A549 (cell line): ENCODE results near the gene SNX27. TPM values are rescaled to one million over a fixed set of nuclear protein-coding genes. Genes with fewer than 3 reads are reported as not detected.

Experiments used
- ATAC-seq, 2 experiments: fragments of 200-7000 bp in 1 of 2; fragments of >200 bp in 1 of 2; cut with Nextera tagmentation in 1 of 2; cut with Tn5 transposase in 1 of 2; 3 replicates each; pipeline versions ENCODE4 v1.8.0 to v1.9.1; 2018 to 2020; ENCODE audit warnings: mild to moderate bottlenecking in 1 of 2, moderate library complexity in 1 of 2
- CTCF ChIA-PET: fragments of 300-600 bp; sonication (Branson Sonifier 250); formaldehyde crosslinking; extraction: SDS; loops from one replicate; lab custom pipeline; 2021; ENCODE audit warnings: antibody characterized with exemption, inconsistent platforms; lab: Yijun Ruan, JAX
- POLR2A ChIA-PET: fragments of 350-600 bp; formaldehyde crosslinking; extraction: SDS; loops from one replicate; lab custom pipeline; 2021; ENCODE audit warnings: antibody characterized with exemption, inconsistent platforms; lab: Yijun Ruan, JAX
- DNase-seq, 2 experiments: peaks; one replicate each; pipeline versions ENCODE4 v3.0.0 to v3.0.0-alpha.2; 2011 to 2016; ENCODE audit warnings: low read depth in 1 of 2, low spot score in 1 of 2
- FAIRE-seq: peaks from 2 replicates; lab custom pipeline; 2011; peaks lifted over from hg19 to GRCh38; lab: Jason Lieb, UNC
- H3K27ac ChIP-seq, 2 experiments: fragments of >200 bp; sonication (Bioruptor Twin); formaldehyde crosslinking; 3 replicates each; pipeline ENCODE4 v1.5.1; 2016 to 2017
- H3K4me1 ChIP-seq: fragments of >200 bp; sonication (Bioruptor Twin); formaldehyde crosslinking; 3 replicates; pipeline ENCODE4 v1.6.1; 2016
- H3K4me2 ChIP-seq: fragments of >200 bp; sonication (Bioruptor Twin); formaldehyde crosslinking; 3 replicates; pipeline ENCODE4 v1.6.1; 2016
- H3K4me3 ChIP-seq: fragments of >200 bp; sonication (Bioruptor Twin); formaldehyde crosslinking; 3 replicates; pipeline ENCODE4 v1.5.1; 2016
- H3K9me3 ChIP-seq: fragments of >200 bp; sonication (Bioruptor Twin); formaldehyde crosslinking; 3 replicates; pipeline ENCODE4 v1.6.1; 2016
- CBX2 ChIP-seq: fragments of 200-600 bp; sonication (generic); IDR thresholded peaks from 2 replicates; pipeline ENCODE4 v1.6.1; 2016; ENCODE audit warnings: low read depth, mild to moderate bottlenecking, borderline replicate concordance
- CEBPB ChIP-seq, 2 experiments: fragments of >200 bp in 1 of 2; sonication (Bioruptor Twin) in 1 of 2; formaldehyde crosslinking in 1 of 2; IDR thresholded peaks; 2 replicates each; pipeline ENCODE4 v1.6.1; 2012 to 2016
- CHD2 ChIP-seq: fragments of 150-350 bp; IDR thresholded peaks from 2 replicates; pipeline ENCODE4 v1.6.1; 2014; ENCODE audit warnings: low read length; ENCODE audit not compliant: partially characterized antibody
- CHD4 ChIP-seq: fragments of 200-600 bp; sonication (generic); IDR thresholded peaks from 2 replicates; pipeline ENCODE4 v1.6.1; 2016; ENCODE audit warnings: antibody characterized with exemption, mild to moderate bottlenecking, borderline replicate concordance
- E2F6 ChIP-seq: IDR thresholded peaks from 2 replicates; pipeline ENCODE4 v1.6.1; 2012; ENCODE audit warnings: low read depth, borderline replicate concordance
- ESRRA ChIP-seq: fragments of 150-350 bp; IDR thresholded peaks from 2 replicates; pipeline ENCODE4 v1.6.1; 2014; ENCODE audit warnings: mild to moderate bottlenecking, low read length, borderline replicate concordance
- FOSB ChIP-seq: fragments of 250-450 bp; sonication (Bioruptor Pico); IDR thresholded peaks from 2 replicates; pipeline ENCODE4 v1.5.0; 2020; ENCODE audit warnings: mild to moderate bottlenecking, moderate library complexity
- FOSL2 ChIP-seq, 2 experiments: fragments of 450-650 bp in 1 of 2; fragments of >200 bp in 1 of 2; sonication (Bioruptor Twin) in 1 of 2; formaldehyde crosslinking; IDR thresholded peaks; 2 replicates each; pipeline versions ENCODE4 v1.5.0 to v1.6.1; 2016 to 2020; ENCODE audit warnings: mild to moderate bottlenecking in 1 of 2, moderate library complexity in 1 of 2
- FOXS1 ChIP-seq: fragments of 250-450 bp; sonication (Bioruptor Pico); IDR thresholded peaks from 2 replicates; pipeline ENCODE4 v1.5.0; 2020; ENCODE audit warnings: mild to moderate bottlenecking, moderate library complexity
- HEYL ChIP-seq: fragments of 250-450 bp; sonication (Bioruptor Pico); IDR thresholded peaks from 2 replicates; pipeline ENCODE4 v1.8.0; 2021; ENCODE audit warnings: mild to moderate bottlenecking, moderate library complexity
- JUN ChIP-seq, 2 experiments: fragments of >200 bp; sonication (Bioruptor Twin); formaldehyde crosslinking; IDR thresholded peaks; 2 replicates in 1 of 2; 3 replicates in 1 of 2; pipeline ENCODE4 v1.6.1; 2016 to 2017
- JUNB ChIP-seq: fragments of >200 bp; sonication (Bioruptor Twin); formaldehyde crosslinking; IDR thresholded peaks from 2 replicates; pipeline ENCODE4 v1.6.1; 2016
- MAFK ChIP-seq: fragments of 450-650 bp; IDR thresholded peaks from 2 replicates; pipeline ENCODE4 v1.6.1; 2014; ENCODE audit not compliant: partially characterized antibody
- MAX ChIP-seq: IDR thresholded peaks from 2 replicates; pipeline ENCODE4 v1.6.1; 2012
- NR3C1 ChIP-seq: fragments of >200 bp; sonication (Bioruptor Twin); formaldehyde crosslinking; IDR thresholded peaks from 3 replicates; pipeline ENCODE4 v1.6.1; 2017
- POLR2AphosphoS2 ChIP-seq: conservative IDR thresholded peaks from 2 replicates; pipeline ENCODE4 v1.6.1; 2012; ENCODE audit warnings: low read length, improper control_type of control experiment, inconsistent platforms
- RARB ChIP-seq: fragments of 250-450 bp; sonication (Bioruptor Pico); IDR thresholded peaks from 2 replicates; pipeline ENCODE4 v1.8.0; 2021; ENCODE audit warnings: mild to moderate bottlenecking, moderate library complexity
- RCOR1 ChIP-seq: fragments of 150-350 bp; IDR thresholded peaks from 2 replicates; pipeline ENCODE4 v1.6.1; 2014; ENCODE audit warnings: antibody characterized with exemption, low read length, low read depth
- RFX5 ChIP-seq: fragments of 450-650 bp; IDR thresholded peaks from 2 replicates; pipeline ENCODE4 v1.7.1; 2014; ENCODE audit warnings: antibody characterized with exemption, mild to moderate bottlenecking, moderate library complexity
- SREBF2 ChIP-seq: fragments of 450-650 bp; IDR thresholded peaks from 2 replicates; pipeline ENCODE4 v1.6.1; 2014; ENCODE audit warnings: mild to moderate bottlenecking, moderate library complexity
- USF2 ChIP-seq: fragments of 450-650 bp; IDR thresholded peaks from 2 replicates; pipeline ENCODE4 v1.6.1; 2014; ENCODE audit warnings: antibody characterized with exemption
- ZNF302 ChIP-seq: fragments of 250-450 bp; sonication (Bioruptor Pico); IDR thresholded peaks from 2 replicates; pipeline ENCODE4 v1.9.0; 2021; ENCODE audit warnings: inconsistent platforms, mild to moderate bottlenecking, moderate library complexity
- WGBS: methylation state at CpG from one replicate; pipeline ENCODE4 v1.1.6; 2017; ENCODE audit errors: missing lambda C conversion rate; 5-methylcytosine and 5-hydroxymethylcytosine counted together
- polyA plus RNA-seq, 4 experiments: library from polyadenylated mRNA; depleted of rRNA in 3 of 4; stranded (reverse); fragments of >200 nt; fragmentation: RNase III in 1 of 4; extraction: RNeasy Plus Mini Kit Qiagen cat#74134 plus additional on column Dnase treatment in 1 of 4; gene quantifications; 2 replicates in 3 of 4; 3 replicates in 1 of 4; pipeline ENCODE4 v1.2.3, GENCODE V29; 2011 to 2017

The SNX27 gene
- polyA plus RNA-seq, 2 of the 4 experiments (the other 2 are of a cell fraction) = 13.6 to 29.1 TPM

- Histone ChIP-seq H3K4me2 (no peak overlapping the region), H3K4me3 (no peak overlapping the region), H3K27ac (no peak overlapping the region), H3K9me3 (no peaks in the 10 kb centered on the region), H3K4me1 (peaks cover 13% of the 10 kb centered on the region)
- WGBS = 69% methylated on average over 14 of the region's 15 CpGs
- FAIRE-seq (no peak), DNase-seq (no peak), ATAC-seq (no peak)
- CTCF ChIA-PET = interaction anchor here (1.0 to 1.4 kb wide), 3 partner anchors 14 to 116 kb away, joined by 3 to 4 read pairs (median 3); no protein-coding TSS in a partner anchor
- TF ChIP-seq JUNB (no peak), FOSL2 (IDR thresholded peaks at IDR 0.05) (no peak), FOSL2 (CRISPR knock-in tag; IDR thresholded peaks at IDR 0.05) (0 out of 2 replicates have a peak, but pooled peaks have one; percentile 7)
- POLR2A ChIA-PET = no interaction called here
These were observed 98.5 kb downstream of the SNX27 start for GRCh38 chr1:151710187-151710840.

GRCh38 chr1:151711044-151711800 lies 99.4 kb downstream of the SNX27 start:
- no peak for TF ChIP-seq FOSL2 (IDR thresholded peaks at IDR 0.05)
- TF ChIP-seq FOSL2 (CRISPR knock-in tag; IDR thresholded peaks at IDR 0.05) = no peak
- TF ChIP-seq RCOR1 = no peak
- no peak for TF ChIP-seq USF2
- no peak for TF ChIP-seq NR3C1
- TF ChIP-seq RARB (CRISPR knock-in tag) = no peak
- TF ChIP-seq, all 56 proteins: peak for 0
- ATAC-seq = no peak
- Histone ChIP-seq H3K4me1 (peaks cover 10% of the 10 kb centered on the region), H3K27ac (no peak overlapping the region), H3K4me2 (no peak overlapping the region), H3K9me3 (no peaks in the 10 kb centered on the region), H3K4me3 (no peak overlapping the region)
- DNase-seq = no peak
- ChIA-PET POLR2A (no interaction called here), CTCF (interaction anchor here (1.0 to 1.4 kb wide), 4 partner anchors 13 to 117 kb away, joined by 3 to 4 read pairs (median 4); no protein-coding TSS in a partner anchor)
- WGBS = 88% methylated on average over 20 of the region's 21 CpGs
- FAIRE-seq = no peak

GRCh38 chr1:151711951-151712350 lies 100.1 kb downstream of the SNX27 start:
- H3K4me3 ChIP-seq = no peak overlapping the region
- H3K4me1 ChIP-seq = peaks cover 17% of the 10 kb centered on the region
- no peak for FAIRE-seq
- DNase-seq = no peak
- no peak overlapping the region for H3K27ac ChIP-seq
- POLR2A ChIA-PET = no interaction called here
- no peak for ATAC-seq
- TF ChIP-seq ESRRA (no peak), JUN (IDR thresholded peaks at IDR 0.05) (no peak), CHD2 (no peak), HEYL (no peak), E2F6 (no peak), RFX5 (no peak), SREBF2 (no peak), FOSB (CRISPR knock-in tag) (no peak), POLR2AphosphoS2 (no peak), USF2 (no peak), CBX2 (no peak), FOXS1 (CRISPR knock-in tag) (no peak), MAX (no peak), MAFK (no peak), CHD4 (no peak), CEBPB (IDR thresholded peaks at IDR 0.05) (no peak), ZNF302 (CRISPR knock-in tag) (no peak), RARB (CRISPR knock-in tag) (no peak)
- 68% methylated on average over 10 of the region's 10 CpGs for WGBS
- no peaks in the 10 kb centered on the region for H3K9me3 ChIP-seq
- CTCF ChIA-PET = interaction anchor here (0.6 to 1.5 kb wide), 4 partner anchors 19 to 288 kb away, joined by 3 to 4 read pairs (median 4); no protein-coding TSS in a partner anchor
- no peak overlapping the region for H3K4me2 ChIP-seq
